GM23338 (cell line): Measurements from ENCODE around the gene DPT. TPM values are rescaled to one million over a fixed set of nuclear protein-coding genes. Genes with fewer than 3 reads are reported as not detected.

ENCODE experiments used
- ATAC-seq: fragments of 200-7000 bp; cut with Tn5 transposase; 3 replicates; pipeline ENCODE4 v1.9.1; 2020
- DNase-seq: peaks from one replicate; pipeline ENCODE4 v3.0.0-alpha.2; 2015; ENCODE audit warnings: low spot score
- H2AFZ ChIP-seq: fragments of 200-600 bp; sonication (generic); 2 replicates; pipeline ENCODE4 v1.8.0; 2016; ENCODE audit warnings: antibody characterized with exemption, mild to moderate bottlenecking, moderate library complexity
- H3F3A ChIP-seq: fragments of 200-600 bp; sonication (generic); replicated peaks from 2 replicates; pipeline ENCODE4 v1.8.0; 2017; ENCODE audit warnings: antibody characterized with exemption, mixed run types, low read depth
- H3K27ac ChIP-seq: fragments of 200-600 bp; sonication (generic); 2 replicates; pipeline ENCODE4 v1.6.1; 2016; ENCODE audit warnings: low read depth
- H3K27me3 ChIP-seq: fragments of 200-600 bp; sonication (generic); 2 replicates; pipeline ENCODE4 v1.8.0; 2016; ENCODE audit warnings: mild to moderate bottlenecking, mixed run types, moderate library complexity; ENCODE audit not compliant: insufficient read depth
- H3K36me3 ChIP-seq: fragments of 200-600 bp; sonication (generic); 2 replicates; pipeline ENCODE4 v1.8.0; 2016; ENCODE audit warnings: mild to moderate bottlenecking; ENCODE audit not compliant: insufficient read depth
- H3K4me1 ChIP-seq: fragments of 200-600 bp; sonication (generic); 2 replicates; pipeline ENCODE4 v1.8.0; 2016; ENCODE audit warnings: mild to moderate bottlenecking, moderate library complexity; ENCODE audit not compliant: insufficient read depth
- H3K4me2 ChIP-seq: fragments of 200-600 bp; sonication (generic); 2 replicates; pipeline ENCODE4 v1.7.1; 2017; ENCODE audit warnings: mixed run types
- H3K4me3 ChIP-seq: fragments of 200-600 bp; sonication (generic); 2 replicates; pipeline ENCODE4 v1.6.1; 2016; ENCODE audit warnings: mixed run types
- H3K79me2 ChIP-seq: fragments of 200-600 bp; sonication (generic); replicated peaks from 2 replicates; pipeline ENCODE4 v1.8.0; 2017; ENCODE audit warnings: mild to moderate bottlenecking; ENCODE audit not compliant: insufficient read depth
- H3K9me2 ChIP-seq: fragments of 200-600 bp; sonication (generic); 2 replicates; pipeline ENCODE4 v1.8.0; 2017; ENCODE audit not compliant: insufficient read depth
- H4K20me1 ChIP-seq: fragments of 200-600 bp; sonication (generic); replicated peaks from 2 replicates; pipeline ENCODE4 v1.8.0; 2017; ENCODE audit warnings: mild to moderate bottlenecking; ENCODE audit not compliant: insufficient read depth
- H3K27ac Mint-ChIP-seq: 2 replicates; pipeline ENCODE4 v1.8.0; 2020; ENCODE audit warnings: inconsistent platforms, mild to moderate bottlenecking, moderate library complexity, mixed read lengths
- H3K27me3 Mint-ChIP-seq: 3 replicates; pipeline ENCODE4 v1.8.0; 2022; ENCODE audit warnings: low read depth, mild to moderate bottlenecking, moderate library complexity, mixed read lengths, inconsistent platforms; ENCODE audit not compliant: insufficient read depth, poor library complexity
- H3K36me3 Mint-ChIP-seq: 3 replicates; pipeline ENCODE4 v1.8.0; 2021; ENCODE audit warnings: low read depth, mild to moderate bottlenecking, inconsistent platforms, moderate library complexity, mixed read lengths
- H3K4me1 Mint-ChIP-seq: 3 replicates; pipeline ENCODE4 v1.8.0; 2020; ENCODE audit warnings: mild to moderate bottlenecking, inconsistent platforms, mixed read lengths
- H3K4me3 Mint-ChIP-seq: 3 replicates; pipeline ENCODE4 v1.8.0; 2021; ENCODE audit warnings: moderate library complexity, mild to moderate bottlenecking, inconsistent platforms, mixed read lengths
- H3K9me3 Mint-ChIP-seq: 3 replicates; pipeline ENCODE4 v1.8.0; 2020; ENCODE audit warnings: moderate library complexity, mild to moderate bottlenecking, inconsistent platforms, mixed read lengths
- CREB1 ChIP-seq: fragments of 250-450 bp; sonication (Bioruptor Pico); IDR thresholded peaks from 2 replicates; pipeline ENCODE4 v1.5.0; 2020; ENCODE audit warnings: low read depth, mild to moderate bottlenecking, moderate library complexity
- ETS1 ChIP-seq: IDR thresholded peaks from 2 replicates; pipeline ENCODE4 v1.6.1; 2016; ENCODE audit warnings: antibody characterized with exemption
- EZH2phosphoT487 ChIP-seq: fragments of 200-600 bp; sonication (generic); IDR thresholded peaks from one replicate; pipeline ENCODE4 v1.8.1; 2018; ENCODE audit warnings: antibody characterized with exemption; ENCODE audit not compliant: unreplicated experiment
- JUNB ChIP-seq: IDR thresholded peaks from one replicate; pipeline ENCODE4 v1.6.1; 2016; ENCODE audit warnings: antibody characterized with exemption; ENCODE audit not compliant: unreplicated experiment
- NANOG ChIP-seq: IDR thresholded peaks from 2 replicates; pipeline ENCODE4 v1.6.1; 2016; ENCODE audit warnings: antibody characterized with exemption, borderline replicate concordance
- POLR2AphosphoS5 ChIP-seq: IDR thresholded peaks from 2 replicates; pipeline ENCODE4 v1.6.1; 2016; ENCODE audit warnings: antibody characterized with exemption, low read depth
- REST ChIP-seq: IDR thresholded peaks from one replicate; pipeline ENCODE4 v1.6.1; 2018; ENCODE audit warnings: antibody characterized with exemption; ENCODE audit not compliant: unreplicated experiment
- STAT1 ChIP-seq: IDR thresholded peaks from one replicate; pipeline ENCODE4 v1.6.1; 2016; ENCODE audit warnings: antibody characterized with exemption; ENCODE audit not compliant: unreplicated experiment
- ZNF114 ChIP-seq: fragments of 250-450 bp; sonication (Bioruptor Pico); IDR thresholded peaks from 2 replicates; pipeline ENCODE4 v1.5.0; 2020; ENCODE audit warnings: mild to moderate bottlenecking, moderate library complexity
- ZNF331 ChIP-seq: fragments of 250-450 bp; sonication (Bioruptor Pico); IDR thresholded peaks from 2 replicates; pipeline ENCODE4 v1.5.0; 2020; ENCODE audit warnings: low read depth, mild to moderate bottlenecking, moderate library complexity
- polyA plus RNA-seq: library from polyadenylated mRNA; unstranded; fragments of >200 nt; fragmentation: Nextera tagmentation; extraction: Ambion mirVana; gene quantifications from 2 replicates; pipeline ENCODE4 v1.2.1, GENCODE V29; 2016
- total RNA-seq: library from RNA; depleted of rRNA; stranded (reverse); fragments of >200 nt; shearing (Covaris generic); gene quantifications from 2 replicates; pipeline ENCODE4 v1.2.3, GENCODE V29; 2014

Gene DPT
- total and polyA plus RNA-seq, 2 experiments from 2014 or later, result not detected

GRCh38 chr1:168671782-168672181 lies 57.2 kb downstream of the DPT start:
- Histone ChIP-seq H3K36me3 (no peaks in the 10 kb centered on the region), H3K79me2 (no peaks in the 10 kb centered on the region), H3K9me2 (no peaks in the 10 kb centered on the region), H3K27me3 (no peaks in the 10 kb centered on the region), H3K4me3 (no peak overlapping the region), H3K4me1 (0 out of 2 replicates have a peak, but pooled peaks cover 7% of the 10 kb centered on the region), H3K27ac (no peak overlapping the region), H3F3A (no peaks in the 10 kb centered on the region), H2AFZ (no peak overlapping the region), H4K20me1 (no peaks in the 10 kb centered on the region), H3K4me2 (no peak overlapping the region)
- Mint-ChIP-seq H3K4me3 (no peak overlapping the region), H3K27me3 (no peaks in the 10 kb centered on the region), H3K4me1 (peaks cover 6% of the 10 kb centered on the region; the same call in 2 of the 3 replicates), H3K9me3 (no peaks in the 10 kb centered on the region), H3K36me3 (no peaks in the 10 kb centered on the region), H3K27ac (no peak overlapping the region)
- no peak for DNase-seq
- no peak for ATAC-seq
- TF ChIP-seq ZNF114, result no peak
- no peak for TF ChIP-seq REST

GRCh38 chr1:168665975-168666374 lies 63.0 kb downstream of the DPT start:
- H2AFZ ChIP-seq, result no peak overlapping the region
- no peaks in the 10 kb centered on the region; the same call in 2 of the 3 replicates for H3K9me3 Mint-ChIP-seq
- no peaks in the 10 kb centered on the region for H4K20me1 ChIP-seq
- no peaks in the 10 kb centered on the region for H3K27me3 ChIP-seq
- no peak overlapping the region for H3K27ac Mint-ChIP-seq
- no peaks in the 10 kb centered on the region for H3K79me2 ChIP-seq
- H3K36me3 ChIP-seq, result no peaks in the 10 kb centered on the region
- no peak overlapping the region for H3K4me2 ChIP-seq
- H3K27me3 Mint-ChIP-seq, result no peaks in the 10 kb centered on the region
- H3K4me1 ChIP-seq, result no peaks in the 10 kb centered on the region
- H3K9me2 ChIP-seq, result no peaks in the 10 kb centered on the region
- H3K4me1 Mint-ChIP-seq, result no peaks in the 10 kb centered on the region
- DNase-seq (no peak), ATAC-seq (no peak)
- H3K36me3 Mint-ChIP-seq, result no peaks in the 10 kb centered on the region
- no peak overlapping the region for H3K27ac ChIP-seq
- H3K4me3 ChIP-seq, result no peak overlapping the region
- no peak overlapping the region for H3K4me3 Mint-ChIP-seq
- H3F3A ChIP-seq, result no peaks in the 10 kb centered on the region
- TF ChIP-seq REST (no peak), JUNB (no peak), ZNF331 (CRISPR knock-in tag) (no peak), ZNF114 (no peak), CREB1 (CRISPR knock-in tag) (no peak), POLR2AphosphoS5 (no peak), NANOG (no peak), EZH2phosphoT487 (no peak), ETS1 (no peak), STAT1 (no peak)
